GM18951 (cell line): ENCODE results near the gene PHACTR3.
"Not testable (repeated sequence)": the region's sequence is repeated elsewhere in the genome, so short reads cannot be mapped to it uniquely, and the experiment has no call there.

Experiments used
- POLR2A ChIP-seq: IDR thresholded peaks from 4 replicates; pipeline ENCODE4 v1.6.1; 2011; ENCODE audit warnings: mild to moderate bottlenecking; ENCODE audit not compliant: insufficient read length, insufficient read depth; ENCODE audit errors: extremely low read depth
- in situ Hi-C: fragments of 300-500 bp; cut with MboI; formaldehyde crosslinking; loops from one replicate; pipeline ENCODE4 v1.12.0; 2022; ENCODE audit warnings: low sequenced_read_pairs, mixed read lengths, inconsistent platforms; ENCODE audit not compliant: unreplicated experiment

The PHACTR3 gene

DNA sequence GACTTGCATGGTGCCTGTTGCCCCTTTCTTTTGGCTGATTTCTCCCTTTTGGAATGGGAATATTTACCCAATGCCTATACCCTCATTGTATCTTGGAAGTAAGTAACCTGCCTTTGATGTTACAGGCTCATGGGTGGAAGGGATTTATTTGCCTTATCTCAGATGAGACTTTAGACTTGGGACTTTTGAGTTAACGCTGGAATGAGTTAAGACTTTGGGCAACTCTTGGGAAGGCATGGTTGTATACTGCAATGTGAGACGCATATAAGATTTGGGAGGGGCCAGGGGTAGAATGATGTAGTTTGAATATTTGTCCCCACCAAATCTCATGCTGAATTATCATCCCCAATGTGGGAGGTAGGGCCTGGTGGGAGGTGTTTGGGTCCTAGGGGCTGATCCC is 253.6 kb downstream of the PHACTR3 start:
- in situ Hi-C loops = no loop called here
- no peak for TF ChIP-seq POLR2A

DNA sequence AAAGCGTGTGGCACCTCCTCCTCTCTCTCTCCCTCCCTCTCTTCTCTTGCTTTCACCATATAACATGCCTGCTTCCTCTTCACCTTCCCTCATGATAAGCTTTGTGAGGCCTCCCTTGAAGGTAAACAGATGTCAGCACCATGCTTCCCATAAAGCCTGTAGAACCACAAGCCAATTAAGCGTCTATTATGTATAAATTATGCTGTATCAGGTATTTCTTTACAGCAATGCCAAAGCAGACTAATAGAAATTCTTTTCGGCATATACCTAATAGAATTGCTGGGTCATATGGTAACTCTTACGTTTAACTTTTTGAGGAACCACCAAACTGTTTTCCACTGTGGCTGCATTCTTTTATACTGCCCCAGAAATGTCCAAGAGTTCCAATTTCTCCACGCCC is 254.1 kb downstream of the PHACTR3 start:
- in situ Hi-C loops = no loop called here
- TF ChIP-seq POLR2A = no peak

DNA sequence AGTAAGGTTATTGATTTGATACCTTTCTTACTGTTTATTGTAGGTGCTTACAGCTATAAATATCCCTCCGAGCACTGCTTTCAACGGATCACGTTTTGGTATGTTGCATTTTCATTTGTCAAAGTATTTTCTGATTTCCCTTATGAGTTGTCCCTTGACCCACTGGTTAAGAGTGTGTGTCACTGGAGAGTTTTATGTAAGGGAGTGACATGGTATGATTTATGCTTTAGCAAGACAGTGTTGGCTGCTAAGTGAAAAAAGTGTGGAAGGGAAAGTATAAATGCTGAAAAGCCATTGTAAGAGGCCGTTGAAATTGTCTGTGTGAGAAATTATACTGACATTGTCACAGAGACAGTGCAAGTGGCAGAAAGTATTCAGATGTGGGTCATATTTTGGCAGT is 257.1 kb downstream of the PHACTR3 start:
- no peak for TF ChIP-seq POLR2A
- in situ Hi-C loops = no loop called here

GRCh38 chr20:59863058-59863457 is 258.7 kb downstream of the PHACTR3 start:
- in situ Hi-C loops = no loop called here

DNA sequence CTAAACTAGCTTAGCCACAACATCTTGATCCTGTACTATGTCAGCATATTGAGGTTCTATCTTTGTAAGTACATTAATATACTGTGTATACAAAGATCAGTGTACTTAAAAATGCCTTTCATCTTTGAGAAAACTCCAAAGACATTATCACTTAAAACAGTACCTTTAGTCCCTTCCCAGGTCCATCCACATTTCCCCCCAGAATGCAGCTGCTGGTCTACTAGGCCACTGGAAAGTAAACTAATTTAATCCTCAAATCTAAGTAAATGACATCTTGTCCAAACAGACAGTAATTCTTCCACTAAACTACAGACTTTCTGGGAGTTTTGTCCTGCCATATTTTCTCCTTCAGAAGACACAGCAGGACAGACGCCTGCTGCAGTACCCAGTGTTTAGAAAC is 260.4 kb downstream of the PHACTR3 start:
- TF ChIP-seq POLR2A = no peak
- in situ Hi-C loops = no loop called here

More at GRCh38 chr20:59863058-59863457, 258.7 kb downstream of the PHACTR3 start:
- TF ChIP-seq POLR2A = no peak

- in situ Hi-C loops = no loop called here
- no peak for TF ChIP-seq POLR2A
Measured at GRCh38 chr20:59866338-59866737, 262.0 kb downstream of the PHACTR3 start.

GRCh38 chr20:59871096-59871495 is 266.8 kb downstream of the PHACTR3 start:
- in situ Hi-C loops = no loop called here
- no peak for TF ChIP-seq POLR2A

DNA sequence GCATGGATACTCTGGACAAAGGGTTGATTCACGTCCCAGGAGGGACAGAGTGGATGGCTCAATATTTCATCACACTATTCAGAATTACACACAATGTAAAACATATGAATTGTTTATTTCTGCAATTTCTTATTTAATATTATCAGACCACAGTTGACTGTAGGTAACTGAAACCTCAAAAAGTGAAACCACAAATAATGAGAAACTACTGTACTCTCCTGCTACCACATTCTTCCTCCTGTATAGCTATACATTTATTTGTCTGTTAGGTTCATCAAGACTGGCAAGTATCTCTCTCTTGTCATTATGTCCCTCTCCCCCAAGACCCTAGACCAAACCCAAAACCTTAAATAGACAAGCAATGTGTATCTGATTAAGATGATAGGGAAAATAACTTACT is 269.1 kb downstream of the PHACTR3 start:
- in situ Hi-C loops = no loop called here
- no peak for TF ChIP-seq POLR2A

DNA sequence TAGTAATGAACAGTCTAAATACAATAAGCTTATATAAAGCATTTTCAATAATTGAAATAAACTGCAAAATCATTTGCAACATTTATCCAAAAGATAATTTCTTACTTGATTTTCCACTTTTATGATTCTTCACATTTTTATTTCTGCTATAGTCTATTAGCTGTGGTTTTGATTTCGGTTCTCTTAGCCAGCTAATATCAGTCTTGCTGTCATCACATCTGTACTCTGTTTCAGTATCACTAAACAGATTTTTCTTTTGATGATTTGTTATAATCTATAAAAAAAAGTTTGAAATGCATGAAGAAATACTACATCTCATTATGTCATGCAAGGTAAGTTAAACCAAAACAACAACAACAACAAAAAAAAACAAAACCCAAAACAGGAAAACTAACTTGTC is 275.9 kb downstream of the PHACTR3 start:
- in situ Hi-C loops = no loop called here
- no peak for TF ChIP-seq POLR2A

GRCh38 chr20:59884494-59884893 is 280.2 kb downstream of the PHACTR3 start:
- in situ Hi-C loops = no loop called here
- TF ChIP-seq POLR2A = no peak

- no peak for TF ChIP-seq POLR2A
- in situ Hi-C loops = no loop called here
Measured at GRCh38 chr20:59888050-59888449, 283.7 kb downstream of the PHACTR3 start.

DNA sequence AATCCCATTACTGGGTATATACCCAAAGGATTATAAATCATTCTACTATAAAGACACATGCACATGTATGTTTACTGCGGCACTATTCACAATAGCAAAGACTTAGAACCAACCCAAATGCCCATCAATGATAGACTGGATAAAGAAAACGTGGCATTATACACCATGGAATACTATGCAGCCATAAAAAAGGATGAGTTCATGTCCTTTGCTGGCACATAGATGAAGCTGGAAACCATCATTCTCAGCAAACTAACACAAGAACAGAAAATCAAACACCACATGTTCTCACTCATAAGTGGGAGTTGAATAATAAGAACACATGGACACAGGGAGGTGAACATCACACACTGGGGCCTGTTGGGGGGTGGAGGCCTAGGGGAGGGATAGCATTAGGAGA is 285.7 kb downstream of the PHACTR3 start:
- in situ Hi-C loops = not testable (repeated sequence)

- no peak for TF ChIP-seq POLR2A
- in situ Hi-C loops = no loop called here
Measured at GRCh38 chr20:59891581-59891980, 287.2 kb downstream of the PHACTR3 start.

DNA sequence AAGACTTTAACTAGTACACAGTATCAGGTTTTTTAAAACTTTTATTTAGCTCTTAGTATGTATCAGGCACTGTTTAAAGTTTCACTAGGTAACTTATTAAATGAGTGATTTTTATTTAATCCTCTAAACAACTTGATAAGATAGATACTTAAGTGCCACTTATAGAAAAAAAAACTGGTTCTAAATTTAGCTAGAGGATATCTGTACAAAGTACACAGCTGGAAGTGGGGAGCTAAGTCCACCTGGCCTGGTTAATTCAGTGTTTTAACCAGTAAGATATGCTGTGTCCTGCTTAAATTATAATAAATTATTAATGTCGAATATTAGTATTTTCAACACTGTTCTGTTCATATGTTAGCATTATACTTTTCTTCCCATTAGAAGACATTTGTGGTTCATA is 291.6 kb downstream of the PHACTR3 start:
- in situ Hi-C loops = no loop called here
- TF ChIP-seq POLR2A = no peak
